Hepatocyte (in vitro differentiated cells): Measurements from ENCODE around the gene OTOG. TPM values are rescaled to one million over a fixed set of nuclear protein-coding genes. Genes with fewer than 3 reads are reported as not detected.

ENCODE experiments used
- DNase-seq: peaks from one replicate; pipeline ENCODE4 v3.0.0-alpha.2; 2016; ENCODE audit warnings: low spot score
- H2AFZ ChIP-seq: fragments of 200-600 bp; sonication (generic); 2 replicates; pipeline ENCODE4 v1.6.0; 2016; ENCODE audit warnings: antibody characterized with exemption, mild to moderate bottlenecking
- H3K27ac ChIP-seq: fragments of 200-600 bp; sonication (generic); 2 replicates; pipeline ENCODE4 v1.5.1; 2016; ENCODE audit warnings: mild to moderate bottlenecking
- H3K27me3 ChIP-seq: fragments of 200-600 bp; sonication (generic); 2 replicates; pipeline ENCODE4 v1.6.1; 2016
- H3K36me3 ChIP-seq: fragments of 200-600 bp; sonication (generic); replicated peaks from 2 replicates; pipeline ENCODE4 v1.5.1; 2016; ENCODE audit warnings: low read depth; ENCODE audit not compliant: insufficient read depth
- H3K4me1 ChIP-seq: fragments of 200-600 bp; sonication (generic); 2 replicates; pipeline ENCODE4 v1.5.1; 2016; ENCODE audit warnings: mild to moderate bottlenecking, moderate library complexity; ENCODE audit not compliant: insufficient read depth
- H3K4me2 ChIP-seq: fragments of 200-600 bp; sonication (generic); 2 replicates; pipeline ENCODE4 v1.6.0; 2016
- H3K4me3 ChIP-seq: fragments of 200-600 bp; sonication (generic); 2 replicates; pipeline ENCODE4 v1.5.1; 2016; ENCODE audit warnings: mild to moderate bottlenecking
- H3K79me2 ChIP-seq: fragments of 200-600 bp; sonication (generic); 2 replicates; pipeline ENCODE4 v1.6.0; 2017; ENCODE audit warnings: mild to moderate bottlenecking
- H3K9me2 ChIP-seq: fragments of 200-600 bp; sonication (generic); replicated peaks from 2 replicates; pipeline ENCODE4 v1.6.0; 2017; ENCODE audit warnings: mild to moderate bottlenecking; ENCODE audit not compliant: insufficient read depth
- H3K9me3 ChIP-seq: fragments of 200-600 bp; sonication (generic); 2 replicates; pipeline ENCODE4 v1.5.1; 2016; ENCODE audit warnings: low read depth, mild to moderate bottlenecking
- H4K20me1 ChIP-seq: fragments of 200-600 bp; sonication (generic); 2 replicates; pipeline ENCODE4 v1.6.0; 2016; ENCODE audit warnings: mild to moderate bottlenecking; ENCODE audit not compliant: insufficient read depth, poor library complexity, severe bottlenecking
- EZH2 ChIP-seq: fragments of 200-600 bp; sonication (generic); IDR thresholded peaks from 2 replicates; pipeline ENCODE4 v1.6.1; 2016; ENCODE audit warnings: antibody characterized with exemption, mild to moderate bottlenecking, borderline replicate concordance
- EZH2phosphoT487 ChIP-seq: fragments of 200-600 bp; sonication (generic); IDR thresholded peaks from one replicate; pipeline ENCODE4 v1.6.1; 2018; ENCODE audit warnings: antibody characterized with exemption, mild to moderate bottlenecking, low read depth, moderate library complexity; ENCODE audit not compliant: unreplicated experiment, severe bottlenecking
- WGBS: methylation state at CpG from one replicate; pipeline ENCODE4 v1.1.6; 2016; ENCODE audit warnings: low lambda C conversion rate; ENCODE audit errors: missing lambda C conversion rate; 5-methylcytosine and 5-hydroxymethylcytosine counted together
- polyA plus RNA-seq: library from polyadenylated mRNA; unstranded; fragments of >200 nt; fragmentation: Nextera tagmentation; extraction: Ambion mirVana; gene quantifications from 2 replicates; pipeline ENCODE4 v1.2.1, GENCODE V29; 2016
- total RNA-seq: library from RNA; depleted of rRNA; stranded (reverse); fragments of >200 nt; gene quantifications from 2 replicates; pipeline ENCODE4 v1.2.3, GENCODE V29; 2014
- TF ChIP-seq, protein P1 (sequence below): fragments of 200-600 bp; sonication (generic); IDR thresholded peaks from 2 replicates; pipeline ENCODE4 v1.5.1; 2016; ENCODE audit warnings: antibody characterized with exemption, mild to moderate bottlenecking; ENCODE audit not compliant: poor library complexity

OTOG gene
- total and polyA plus RNA-seq, 2 experiments from 2014 or later, result 0.27 to 2.0 TPM

DNA sequence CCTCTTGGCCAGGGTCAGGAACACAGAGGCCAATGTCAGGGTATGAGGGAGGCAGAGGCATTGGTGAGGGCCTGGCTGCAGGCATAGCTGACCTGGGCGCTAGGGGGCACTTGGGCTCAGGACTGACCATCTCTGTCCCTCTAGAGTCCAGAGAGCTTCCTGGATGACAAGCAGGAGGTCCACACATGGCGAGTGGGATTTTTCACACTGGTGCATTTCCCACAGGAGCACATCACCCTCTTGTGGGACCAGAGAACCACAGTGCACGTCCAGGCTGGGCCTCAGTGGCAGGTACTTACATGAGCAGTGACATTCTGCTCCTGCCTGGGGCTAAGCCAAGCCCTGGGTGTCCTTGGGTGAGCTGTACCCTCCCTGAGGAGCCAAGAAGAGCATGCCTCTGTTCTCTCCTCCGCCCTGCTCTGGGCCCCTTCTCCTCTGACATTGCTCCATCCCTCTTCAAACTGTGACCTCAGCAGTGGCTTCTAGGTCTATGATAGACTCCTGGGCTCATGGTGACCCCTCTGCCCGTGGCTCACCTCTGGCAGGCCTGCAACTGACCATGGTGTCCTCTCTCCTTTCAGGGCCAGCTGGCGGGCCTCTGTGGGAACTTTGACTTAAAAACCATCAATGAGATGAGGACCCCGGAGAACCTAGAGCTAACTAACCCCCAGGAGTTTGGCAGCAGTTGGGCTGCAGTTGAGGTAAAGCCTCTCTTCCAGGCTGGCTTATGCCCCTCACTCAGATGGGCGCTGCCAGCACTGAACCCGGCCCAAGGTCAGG lies 46.6 kb downstream of the OTOG start:
- Histone ChIP-seq H3K9me2 (no peaks in the 10 kb centered on the region), H3K4me1 (no peaks in the 10 kb centered on the region), H4K20me1 (no peaks in the 10 kb centered on the region), H3K79me2 (no peaks in the 10 kb centered on the region), H3K27ac (no peak overlapping the region), H3K27me3 (no peaks in the 10 kb centered on the region), H3K9me3 (no peaks in the 10 kb centered on the region), H3K4me2 (no peak overlapping the region), H3K4me3 (no peak overlapping the region), H2AFZ (no peak overlapping the region), H3K36me3 (no peaks in the 10 kb centered on the region)
- DNase-seq, result no peak
- TF ChIP-seq, protein P1, sequence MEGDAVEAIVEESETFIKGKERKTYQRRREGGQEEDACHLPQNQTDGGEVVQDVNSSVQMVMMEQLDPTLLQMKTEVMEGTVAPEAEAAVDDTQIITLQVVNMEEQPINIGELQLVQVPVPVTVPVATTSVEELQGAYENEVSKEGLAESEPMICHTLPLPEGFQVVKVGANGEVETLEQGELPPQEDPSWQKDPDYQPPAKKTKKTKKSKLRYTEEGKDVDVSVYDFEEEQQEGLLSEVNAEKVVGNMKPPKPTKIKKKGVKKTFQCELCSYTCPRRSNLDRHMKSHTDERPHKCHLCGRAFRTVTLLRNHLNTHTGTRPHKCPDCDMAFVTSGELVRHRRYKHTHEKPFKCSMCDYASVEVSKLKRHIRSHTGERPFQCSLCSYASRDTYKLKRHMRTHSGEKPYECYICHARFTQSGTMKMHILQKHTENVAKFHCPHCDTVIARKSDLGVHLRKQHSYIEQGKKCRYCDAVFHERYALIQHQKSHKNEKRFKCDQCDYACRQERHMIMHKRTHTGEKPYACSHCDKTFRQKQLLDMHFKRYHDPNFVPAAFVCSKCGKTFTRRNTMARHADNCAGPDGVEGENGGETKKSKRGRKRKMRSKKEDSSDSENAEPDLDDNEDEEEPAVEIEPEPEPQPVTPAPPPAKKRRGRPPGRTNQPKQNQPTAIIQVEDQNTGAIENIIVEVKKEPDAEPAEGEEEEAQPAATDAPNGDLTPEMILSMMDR, result no peak
- no peak for TF ChIP-seq EZH2phosphoT487
- 65% methylated on average over 9 of the region's 9 CpGs for WGBS

DNA sequence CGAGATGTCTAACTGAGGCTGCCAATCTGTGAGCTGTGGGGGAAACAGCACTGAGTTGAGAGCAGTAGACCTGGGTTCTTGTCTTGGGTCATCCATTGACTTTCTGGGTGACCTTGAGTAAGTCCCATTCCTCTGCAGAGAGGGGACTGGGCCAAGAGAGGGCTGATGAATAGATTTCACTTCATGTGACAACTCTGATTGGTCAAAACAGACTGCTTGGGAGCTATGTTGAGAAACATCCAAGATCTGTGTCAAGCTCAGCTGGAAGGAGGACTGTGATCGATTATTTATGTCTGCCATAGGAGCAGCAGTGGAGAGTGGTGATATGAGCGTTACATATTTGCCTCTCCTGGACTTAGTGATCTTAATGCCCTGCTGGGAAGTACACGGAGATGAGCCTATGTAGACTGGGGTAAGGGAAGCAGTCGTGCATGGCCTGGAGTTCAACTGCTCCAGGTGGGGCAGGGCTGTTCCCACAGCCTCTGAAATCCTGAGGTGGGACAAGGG lies 47.7 kb downstream of the OTOG start:
- Histone ChIP-seq H3K4me1 (no peaks in the 10 kb centered on the region), H3K9me2 (no peaks in the 10 kb centered on the region), H3K4me3 (no peak overlapping the region), H4K20me1 (no peaks in the 10 kb centered on the region), H2AFZ (no peak overlapping the region), H3K27ac (no peak overlapping the region), H3K36me3 (no peaks in the 10 kb centered on the region), H3K4me2 (no peak overlapping the region), H3K27me3 (peaks cover 4% of the 10 kb centered on the region), H3K9me3 (no peaks in the 10 kb centered on the region), H3K79me2 (no peaks in the 10 kb centered on the region)
- TF ChIP-seq EZH2 (no peak), EZH2phosphoT487 (no peak)
- TF ChIP-seq, protein P1, result no peak
- 84% methylated on average over 5 of the region's 5 CpGs for WGBS
- DNase-seq, result no peak

DNA sequence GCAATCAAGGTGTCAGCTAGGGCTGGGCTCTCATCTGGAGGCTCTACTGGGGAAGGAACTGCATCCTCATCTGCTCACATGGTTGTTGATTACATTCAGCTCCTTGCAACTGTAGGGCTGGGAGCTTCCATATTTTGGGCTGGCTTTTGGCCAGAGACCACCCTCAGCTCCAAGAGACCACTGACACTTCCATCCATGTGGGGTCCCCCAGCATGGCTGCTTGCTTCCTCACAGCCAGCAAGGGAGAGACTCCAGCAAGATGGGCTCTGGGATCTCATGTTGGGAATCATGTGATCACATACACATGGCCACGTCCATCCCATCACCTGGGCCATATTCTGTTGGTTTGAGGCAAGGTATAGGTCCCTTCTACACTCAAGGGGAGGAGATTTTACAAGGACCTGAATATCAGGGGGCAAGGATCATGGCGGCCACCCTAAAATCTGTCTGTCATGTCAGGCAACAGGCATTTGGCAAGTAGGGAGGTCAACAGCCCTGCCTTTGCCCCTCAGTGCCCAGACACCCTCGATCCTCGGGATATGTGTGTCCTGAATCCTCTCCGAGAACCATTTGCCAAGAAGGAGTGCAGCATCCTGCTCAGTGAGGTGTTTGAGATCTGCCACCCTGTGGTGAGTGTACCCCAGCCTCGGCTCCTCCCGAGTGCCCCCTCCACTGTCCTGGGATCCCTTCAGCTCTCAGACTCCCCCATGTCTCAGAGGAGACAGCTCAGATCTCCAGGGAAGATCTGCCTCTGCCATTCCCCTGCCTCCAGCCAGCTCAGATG lies 48.7 kb downstream of the OTOG start:
- no peak overlapping the region for H2AFZ ChIP-seq
- no peaks in the 10 kb centered on the region for H4K20me1 ChIP-seq
- H3K4me3 ChIP-seq, result no peak overlapping the region
- H3K79me2 ChIP-seq, result no peaks in the 10 kb centered on the region
- H3K4me2 ChIP-seq, result no peak overlapping the region
- no peaks in the 10 kb centered on the region for H3K36me3 ChIP-seq
- no peak for DNase-seq
- TF ChIP-seq, protein P1, result no peak
- TF ChIP-seq EZH2phosphoT487, result no peak
- TF ChIP-seq EZH2, result no peak
- no peaks in the 10 kb centered on the region for H3K4me1 ChIP-seq
- WGBS, result 83% methylated on average over 7 of the region's 7 CpGs
- peaks cover 4% of the 10 kb centered on the region for H3K27me3 ChIP-seq
- H3K9me3 ChIP-seq, result no peaks in the 10 kb centered on the region
- no peak overlapping the region for H3K27ac ChIP-seq
- H3K9me2 ChIP-seq, result no peaks in the 10 kb centered on the region
